Measurements from ENCODE around the gene WSCD2. TPM values are rescaled to one million over a fixed set of nuclear protein-coding genes. Genes with fewer than 3 reads are reported as not detected.

The WSCD2 gene
- total RNA-seq, 1 experiment from 2014 or later = not detected

- Histone ChIP-seq H3K9me3 (no peaks in the 10 kb centered on the region), H3K36me3 (ENCODE audit: control insufficient read depth, insufficient read depth, low read length) (no peaks in the 10 kb centered on the region), H3K27me3 (replicated peaks; ENCODE audit: control insufficient read depth, insufficient read depth, low read length) (no peaks in the 10 kb centered on the region), H3K4me3 (ENCODE audit: low read depth, low read length) (no peak overlapping the region), H3K4me1 (peaks cover 24% of the 10 kb centered on the region)
- H3K4me1 Mint-ChIP-seq (ENCODE audit: low read depth, unreplicated experiment) = peaks cover 15% of the 10 kb centered on the region
- peaks cover 8% of the 10 kb centered on the region for H3K27me3 Mint-ChIP-seq (ENCODE audit: insufficient read depth, unreplicated experiment)
- TF ChIP-seq, protein P1, sequence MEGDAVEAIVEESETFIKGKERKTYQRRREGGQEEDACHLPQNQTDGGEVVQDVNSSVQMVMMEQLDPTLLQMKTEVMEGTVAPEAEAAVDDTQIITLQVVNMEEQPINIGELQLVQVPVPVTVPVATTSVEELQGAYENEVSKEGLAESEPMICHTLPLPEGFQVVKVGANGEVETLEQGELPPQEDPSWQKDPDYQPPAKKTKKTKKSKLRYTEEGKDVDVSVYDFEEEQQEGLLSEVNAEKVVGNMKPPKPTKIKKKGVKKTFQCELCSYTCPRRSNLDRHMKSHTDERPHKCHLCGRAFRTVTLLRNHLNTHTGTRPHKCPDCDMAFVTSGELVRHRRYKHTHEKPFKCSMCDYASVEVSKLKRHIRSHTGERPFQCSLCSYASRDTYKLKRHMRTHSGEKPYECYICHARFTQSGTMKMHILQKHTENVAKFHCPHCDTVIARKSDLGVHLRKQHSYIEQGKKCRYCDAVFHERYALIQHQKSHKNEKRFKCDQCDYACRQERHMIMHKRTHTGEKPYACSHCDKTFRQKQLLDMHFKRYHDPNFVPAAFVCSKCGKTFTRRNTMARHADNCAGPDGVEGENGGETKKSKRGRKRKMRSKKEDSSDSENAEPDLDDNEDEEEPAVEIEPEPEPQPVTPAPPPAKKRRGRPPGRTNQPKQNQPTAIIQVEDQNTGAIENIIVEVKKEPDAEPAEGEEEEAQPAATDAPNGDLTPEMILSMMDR (IDR thresholded peaks at IDR 0.05; ENCODE audit: insufficient read depth in 1 of 2, low read depth in 1 of 2, low read length in 1 of 2, severe bottlenecking in 1 of 2, unreplicated experiment in 1 of 2) = no peak
- POLR2A ChIA-PET = no interaction called here
- no peaks in the 10 kb centered on the region for H3K9me3 Mint-ChIP-seq (ENCODE audit: unreplicated experiment)
- BruUV-seq (replicated peaks) = no TSS peak
- H3K36me3 Mint-ChIP-seq (ENCODE audit: insufficient read depth, unreplicated experiment) = no peaks in the 10 kb centered on the region
- DNase-seq = no peak
- H3K4me3 Mint-ChIP-seq (ENCODE audit: unreplicated experiment) = no peak overlapping the region
- H3K27ac Mint-ChIP-seq (ENCODE audit: unreplicated experiment) = no peak overlapping the region
- intact Hi-C loops (cut with micrococcal nuclease; ENCODE audit: unreplicated experiment) = no loop called here
- CTCF ChIA-PET = no interaction called here
These were observed 170.4 kb downstream of the WSCD2 start for GRCh38 chr12:108299516-108299915.

Other genes with a start within 250 kb of the WSCD2 start
- gene CMKLR1, start 210.0 kb downstream of the WSCD2 start, total RNA-seq (2022) = not detected in 2 replicates